ENCODE results near the gene SMAD6.

SMAD6 gene

DNA sequence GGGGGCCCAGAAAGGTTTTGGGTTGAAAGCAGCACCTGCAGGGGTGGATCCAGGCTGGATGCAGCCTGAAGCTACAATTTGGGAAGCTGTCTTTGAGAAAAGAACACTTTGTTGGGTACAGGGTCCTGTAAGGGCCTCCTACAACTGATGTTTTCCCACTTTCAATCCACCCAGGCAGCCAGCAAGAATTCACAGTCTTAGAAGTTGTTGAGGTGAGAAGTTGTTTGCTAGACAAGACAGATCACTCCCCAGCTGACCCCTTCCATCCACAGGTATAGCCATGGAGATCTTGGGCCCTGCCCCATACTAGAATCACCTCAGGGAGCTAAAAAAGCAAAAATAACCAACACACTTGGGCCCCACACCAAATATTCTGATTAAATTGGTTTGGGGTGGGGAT, 10.3 kb upstream of the SMAD6 start:
- DNase-seq (ENCODE audit: low read depth): no peak
- H3K4me3 ChIP-seq (ENCODE audit: low read depth, low read length): no peak overlapping the region
- TF ChIP-seq, protein P1, sequence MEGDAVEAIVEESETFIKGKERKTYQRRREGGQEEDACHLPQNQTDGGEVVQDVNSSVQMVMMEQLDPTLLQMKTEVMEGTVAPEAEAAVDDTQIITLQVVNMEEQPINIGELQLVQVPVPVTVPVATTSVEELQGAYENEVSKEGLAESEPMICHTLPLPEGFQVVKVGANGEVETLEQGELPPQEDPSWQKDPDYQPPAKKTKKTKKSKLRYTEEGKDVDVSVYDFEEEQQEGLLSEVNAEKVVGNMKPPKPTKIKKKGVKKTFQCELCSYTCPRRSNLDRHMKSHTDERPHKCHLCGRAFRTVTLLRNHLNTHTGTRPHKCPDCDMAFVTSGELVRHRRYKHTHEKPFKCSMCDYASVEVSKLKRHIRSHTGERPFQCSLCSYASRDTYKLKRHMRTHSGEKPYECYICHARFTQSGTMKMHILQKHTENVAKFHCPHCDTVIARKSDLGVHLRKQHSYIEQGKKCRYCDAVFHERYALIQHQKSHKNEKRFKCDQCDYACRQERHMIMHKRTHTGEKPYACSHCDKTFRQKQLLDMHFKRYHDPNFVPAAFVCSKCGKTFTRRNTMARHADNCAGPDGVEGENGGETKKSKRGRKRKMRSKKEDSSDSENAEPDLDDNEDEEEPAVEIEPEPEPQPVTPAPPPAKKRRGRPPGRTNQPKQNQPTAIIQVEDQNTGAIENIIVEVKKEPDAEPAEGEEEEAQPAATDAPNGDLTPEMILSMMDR (conservative IDR thresholded peaks at IDR 0.05; ENCODE audit: low read depth, low read length): no peak

DNA sequence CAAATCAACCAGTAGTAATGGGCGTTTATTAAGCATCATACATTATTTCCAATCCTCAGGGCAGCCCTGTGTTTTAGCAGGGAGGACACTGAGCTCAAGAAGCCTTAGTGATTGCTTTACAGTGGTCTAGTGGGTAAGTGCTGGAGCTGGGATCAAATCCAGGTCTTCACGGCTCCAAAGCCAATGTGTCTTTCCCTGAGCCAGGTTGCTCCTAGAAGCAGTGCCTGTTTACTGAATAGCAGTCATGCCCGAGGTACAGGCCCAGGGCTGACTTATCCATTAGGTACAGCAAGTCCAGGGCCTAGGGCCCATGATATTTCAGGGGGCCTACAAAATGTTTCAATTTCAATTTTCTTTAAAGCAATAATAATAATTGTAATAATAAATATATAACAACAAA, 9.6 kb upstream of the SMAD6 start:
- DNase-seq (ENCODE audit: low read depth): no peak
- H3K4me3 ChIP-seq (ENCODE audit: low read depth, low read length): no peak overlapping the region
- TF ChIP-seq, protein P1 (conservative IDR thresholded peaks at IDR 0.05; ENCODE audit: low read depth, low read length): no peak

DNA sequence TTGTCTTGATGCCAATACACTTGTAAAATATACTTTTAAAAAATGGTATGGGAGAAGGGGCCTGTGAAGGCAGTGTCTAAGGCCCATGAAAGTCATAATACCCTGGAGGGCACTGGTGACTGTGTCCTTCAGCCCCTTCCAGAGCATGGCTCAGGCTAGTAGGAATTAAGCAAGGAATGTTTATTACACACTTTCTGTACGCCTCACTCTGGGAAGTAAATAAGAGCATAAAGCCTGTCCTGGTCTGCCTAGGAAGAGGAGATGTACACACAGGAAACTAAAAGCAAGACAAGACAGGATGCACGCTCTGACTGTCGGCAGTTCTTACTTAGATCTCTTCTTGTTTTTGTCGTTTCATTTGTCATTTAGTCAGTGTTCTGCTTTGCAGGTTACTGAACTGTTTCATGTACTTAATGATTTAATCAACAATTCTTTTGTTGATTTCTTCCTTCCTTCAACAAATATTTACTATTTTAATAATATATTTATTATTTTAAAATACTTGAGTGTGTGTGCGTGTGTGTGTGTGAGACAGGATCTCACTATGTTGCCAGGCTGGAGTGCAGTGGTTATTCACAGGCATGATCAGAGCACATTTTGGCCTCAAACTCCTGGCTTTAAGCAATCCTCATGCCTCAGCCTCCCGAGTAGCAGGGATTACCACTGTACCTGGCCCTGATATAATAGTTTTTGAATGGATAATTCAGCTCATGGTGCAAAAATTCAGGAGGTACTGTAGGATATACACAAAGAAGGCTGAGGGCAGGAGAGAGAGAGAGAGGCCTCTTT, 9.0 kb upstream of the SMAD6 start:
- H3K4me3 ChIP-seq (ENCODE audit: low read depth, low read length): no peak overlapping the region
- DNase-seq (ENCODE audit: low read depth): no peak
- TF ChIP-seq, protein P1 (conservative IDR thresholded peaks at IDR 0.05; ENCODE audit: low read depth, low read length): no peak

DNA sequence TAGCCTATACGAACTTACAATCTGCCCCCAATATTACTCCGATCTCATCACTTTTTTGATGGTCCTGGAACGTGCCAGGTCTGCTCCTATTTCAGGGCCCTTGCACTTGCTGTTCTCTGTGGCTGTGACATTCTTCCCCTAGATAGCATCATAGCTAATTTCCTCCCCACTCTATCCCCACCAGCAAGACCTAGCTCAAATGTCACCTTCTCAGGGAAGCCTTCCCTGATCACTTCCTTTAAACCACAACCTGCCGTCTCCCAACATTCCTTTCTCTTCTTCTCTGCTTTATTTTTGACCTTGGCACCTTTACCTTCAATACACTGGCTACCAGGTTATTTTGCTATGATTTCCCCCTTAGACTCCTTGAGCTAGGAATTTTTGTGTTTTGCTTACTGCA, 5.3 kb upstream of the SMAD6 start:
- no peak for DNase-seq (ENCODE audit: low read depth)
- TF ChIP-seq, protein P1 (conservative IDR thresholded peaks at IDR 0.05; ENCODE audit: low read depth, low read length): no peak
- H3K4me3 ChIP-seq (ENCODE audit: low read depth, low read length): no peak overlapping the region

DNA sequence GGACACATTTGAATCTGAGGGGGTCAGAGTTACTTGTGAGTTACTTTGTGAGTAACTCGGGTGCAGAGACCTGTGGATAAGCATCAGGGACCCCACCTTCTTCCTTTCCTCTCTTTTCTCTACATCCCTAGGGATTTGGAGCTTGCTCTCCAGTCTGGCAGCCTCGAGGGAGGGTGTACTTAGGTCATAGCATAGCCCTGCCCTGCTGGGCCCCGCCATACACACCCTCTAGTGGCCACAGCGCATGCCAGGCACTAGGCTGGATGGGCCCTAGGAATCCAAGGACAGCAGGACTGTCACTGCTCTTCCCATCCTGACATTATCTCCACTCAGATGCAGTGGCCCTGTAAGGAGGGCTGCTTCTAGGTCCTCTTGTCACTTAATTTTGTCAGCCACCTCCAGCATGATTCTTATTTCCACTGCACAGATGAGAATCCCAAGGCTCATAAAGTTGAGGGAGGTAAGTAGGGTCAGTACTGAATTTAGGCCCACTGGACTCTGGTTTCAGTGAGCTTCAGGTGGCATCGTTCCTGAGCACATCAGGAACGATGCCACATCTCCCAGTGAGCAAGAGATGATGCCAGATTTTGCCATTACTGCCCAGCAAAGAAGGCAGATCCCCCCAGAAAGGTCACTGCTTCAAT, 3.6 kb upstream of the SMAD6 start:
- DNase-seq (ENCODE audit: low read depth): peak; percentile 72
- no peak overlapping the region for H3K4me3 ChIP-seq (ENCODE audit: low read depth, low read length)
- TF ChIP-seq, protein P1 (conservative IDR thresholded peaks at IDR 0.05; ENCODE audit: low read depth, low read length): peak; percentile 94

DNA sequence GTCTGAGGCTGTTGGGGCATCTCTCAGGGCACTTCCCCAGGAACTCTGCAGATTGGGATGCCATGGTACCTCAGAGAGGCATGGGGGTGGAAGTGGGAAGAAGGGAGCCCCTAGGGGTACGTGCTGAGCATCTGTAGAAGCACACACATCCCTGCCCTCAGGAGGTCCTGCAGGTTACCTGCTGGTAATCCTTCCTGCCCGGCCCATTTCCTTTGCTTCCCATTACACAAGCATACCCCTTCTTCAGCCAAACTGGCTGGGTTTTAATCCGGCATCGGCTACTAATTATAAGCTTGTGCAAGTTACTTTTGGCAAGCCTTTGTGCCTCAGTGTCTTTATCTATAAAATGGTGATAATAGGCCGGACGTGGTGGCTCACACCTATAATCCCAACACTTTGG, 3.1 kb upstream of the SMAD6 start:
- TF ChIP-seq, protein P1 (conservative IDR thresholded peaks at IDR 0.05; ENCODE audit: low read depth, low read length): no peak
- H3K4me3 ChIP-seq (ENCODE audit: low read depth, low read length): no peak overlapping the region
- DNase-seq (ENCODE audit: low read depth): no peak

DNA sequence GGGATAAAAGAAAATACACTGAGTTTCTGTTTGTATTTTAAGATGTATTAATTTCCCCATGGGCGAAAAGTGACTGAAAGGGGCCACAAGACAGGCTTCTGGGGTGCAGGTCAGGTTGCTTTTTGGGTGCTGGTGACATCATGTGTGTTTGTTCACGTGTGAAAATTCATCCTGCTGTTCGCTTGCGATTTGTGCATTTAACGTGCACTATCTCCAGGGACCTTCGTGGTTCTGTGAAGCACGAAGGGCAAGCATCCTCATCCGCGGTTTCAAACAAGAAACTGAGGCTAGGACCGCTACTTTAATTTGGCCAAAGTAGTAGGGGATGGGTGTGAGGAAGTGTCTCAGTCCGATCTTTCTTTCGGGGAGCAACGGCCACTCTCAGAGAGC, 1.6 kb upstream of the SMAD6 start:
- TF ChIP-seq, protein P1 (conservative IDR thresholded peaks at IDR 0.05; ENCODE audit: low read depth, low read length): no peak
- no peak for DNase-seq (ENCODE audit: low read depth)

More for the DNA sequence above, 1.6 kb upstream of the SMAD6 start:
- H3K4me3 ChIP-seq (ENCODE audit: low read depth, low read length): peak overlapping the region; percentile 62

Measured in choroid plexus epithelial cell (primary cell).